ENCODE data around the gene ZNF837.

Gene ZNF837

DNA sequence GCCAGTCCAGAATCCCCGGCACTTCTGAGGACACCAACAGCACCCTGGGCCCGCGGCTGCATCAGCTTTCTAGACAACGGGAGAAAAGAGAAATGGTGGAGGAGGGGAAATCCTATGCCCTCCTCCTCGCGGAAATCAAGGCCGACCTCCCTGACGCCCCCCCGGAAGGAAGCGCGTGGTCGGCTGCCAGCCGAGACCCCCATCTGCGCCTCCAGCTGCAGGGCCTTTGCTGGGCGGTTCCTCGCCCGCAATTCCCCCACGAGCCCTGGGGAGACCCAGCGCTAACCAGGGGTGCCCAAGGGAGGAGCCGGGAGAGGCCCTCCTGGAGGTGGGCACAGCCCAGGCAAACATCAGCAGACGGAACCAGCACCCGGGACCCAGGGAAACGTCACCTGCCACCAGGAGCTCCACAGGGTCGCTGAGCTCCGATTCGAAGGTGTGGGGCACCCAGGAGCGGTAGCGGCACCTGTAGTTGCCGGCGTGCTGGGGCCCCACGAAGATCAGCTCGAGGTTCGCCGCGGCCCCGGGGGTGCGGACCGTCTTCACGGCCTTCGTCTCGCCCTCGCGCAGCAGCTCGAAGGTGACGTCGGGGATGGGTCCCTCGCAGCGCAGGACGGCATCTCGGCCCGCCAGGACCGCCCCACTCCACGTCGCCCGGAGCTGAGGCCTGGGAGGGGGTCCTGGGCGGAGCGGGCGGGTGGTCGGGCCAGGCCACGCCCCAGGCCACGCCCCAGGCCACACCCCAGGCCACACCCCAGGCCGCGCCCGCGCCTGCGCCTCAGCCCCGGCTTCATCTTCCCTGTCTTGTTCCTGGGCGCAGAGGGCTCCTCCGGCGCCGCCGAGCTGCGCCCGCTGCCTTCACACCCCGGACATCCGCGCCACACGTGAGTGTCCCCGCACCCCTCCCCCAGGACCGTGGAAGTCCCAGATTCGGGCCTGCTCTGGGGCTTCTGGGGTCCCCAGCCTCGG lies 33.6 kb downstream of the ZNF837 start:
- Histone ChIP-seq H3K27ac (ENCODE audit: low read depth, low read length, severe bottlenecking) (no peak overlapping the region), H3K4me1 (ENCODE audit: control insufficient read depth, insufficient read depth, low read length, poor library complexity, severe bottlenecking) (no peaks in the 10 kb centered on the region), H3K36me3 (ENCODE audit: control insufficient read depth, insufficient read depth, low read length) (peaks cover 8% of the 10 kb centered on the region), H3K4me3 (ENCODE audit: extremely low read depth, insufficient read depth, low read length, poor library complexity, severe bottlenecking) (peak overlapping the region; percentile 71), H3K9me3 (ENCODE audit: control insufficient read depth, low read length) (no peaks in the 10 kb centered on the region)
- WGBS, 2 experiments (ENCODE audit: insufficient coverage in 2 of 2) = 3 to 4% methylated on average over 36 to 60 of the region's 82 CpGs

DNA sequence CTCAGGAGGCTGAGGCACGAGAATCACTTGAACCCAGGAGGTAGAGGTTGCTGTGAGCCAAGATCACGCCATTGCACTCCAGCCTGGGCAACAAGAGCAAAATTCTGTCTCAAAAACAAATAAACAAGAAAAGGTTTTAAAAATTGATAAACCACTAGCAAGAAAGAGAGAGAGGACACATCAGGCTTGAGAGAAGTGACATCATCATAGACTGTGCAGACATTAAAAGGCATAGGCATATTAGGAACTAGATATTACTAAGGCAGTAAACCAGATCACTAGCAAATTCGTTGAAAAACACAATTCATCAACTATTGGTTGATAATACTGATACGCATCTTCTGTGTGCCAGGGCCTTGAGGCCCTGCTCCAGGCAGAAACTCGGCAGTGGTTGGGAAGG lies 35.3 kb downstream of the ZNF837 start:
- H3K27ac ChIP-seq (ENCODE audit: low read depth, low read length, severe bottlenecking) = no peak overlapping the region
- 87 to 100% methylated on average over 2 to 4 of the region's 5 CpGs for WGBS, 2 experiments (ENCODE audit: insufficient coverage in 2 of 2)
- H3K4me1 ChIP-seq (ENCODE audit: control insufficient read depth, insufficient read depth, low read length, poor library complexity, severe bottlenecking) = no peaks in the 10 kb centered on the region
- H3K4me3 ChIP-seq (ENCODE audit: extremely low read depth, insufficient read depth, low read length, poor library complexity, severe bottlenecking) = no peak overlapping the region
- no peaks in the 10 kb centered on the region for H3K9me3 ChIP-seq (ENCODE audit: control insufficient read depth, low read length)
- H3K36me3 ChIP-seq (ENCODE audit: control insufficient read depth, insufficient read depth, low read length) = peaks cover 17% of the 10 kb centered on the region

DNA sequence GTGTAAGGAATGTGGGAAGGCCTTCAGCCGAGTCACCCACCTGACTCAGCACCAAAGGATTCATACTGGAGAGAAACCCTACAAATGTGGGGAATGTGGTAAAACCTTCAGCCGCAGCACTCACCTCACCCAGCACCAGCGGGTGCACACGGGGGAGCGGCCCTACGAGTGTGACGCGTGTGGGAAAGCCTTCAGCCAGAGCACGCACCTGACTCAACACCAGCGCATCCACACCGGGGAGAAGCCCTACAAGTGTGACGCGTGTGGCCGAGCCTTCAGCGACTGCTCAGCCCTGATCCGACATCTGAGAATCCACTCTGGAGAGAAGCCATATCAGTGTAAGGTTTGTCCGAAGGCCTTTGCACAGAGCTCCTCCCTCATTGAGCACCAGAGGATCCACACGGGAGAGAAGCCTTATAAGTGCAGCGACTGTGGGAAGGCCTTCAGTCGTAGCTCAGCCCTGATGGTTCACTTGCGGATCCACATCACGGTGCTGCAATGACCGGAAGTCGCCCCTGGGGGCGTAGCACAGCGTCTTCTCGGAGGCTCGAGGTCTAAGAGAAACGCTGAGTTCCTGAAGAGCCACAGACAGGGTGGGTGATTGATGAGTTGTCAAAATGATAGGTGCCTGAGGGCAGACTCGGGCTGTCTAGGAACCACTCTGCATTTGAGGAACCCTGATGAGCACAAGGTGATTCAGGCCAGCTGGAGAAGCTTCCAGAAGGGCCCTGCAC lies 41.8 kb downstream of the ZNF837 start:
- WGBS, 2 experiments (ENCODE audit: insufficient coverage in 2 of 2) = 88 to 91% methylated on average over 25 to 29 of the region's 30 CpGs
- Histone ChIP-seq H3K36me3 (ENCODE audit: control insufficient read depth, insufficient read depth, low read length) (peaks cover 64% of the 10 kb centered on the region), H3K4me1 (ENCODE audit: control insufficient read depth, insufficient read depth, low read length, poor library complexity, severe bottlenecking) (no peaks in the 10 kb centered on the region), H3K4me3 (ENCODE audit: extremely low read depth, insufficient read depth, low read length, poor library complexity, severe bottlenecking) (no peak overlapping the region), H3K27ac (ENCODE audit: low read depth, low read length, severe bottlenecking) (no peak overlapping the region), H3K9me3 (ENCODE audit: control insufficient read depth, low read length) (no peaks in the 10 kb centered on the region)

DNA sequence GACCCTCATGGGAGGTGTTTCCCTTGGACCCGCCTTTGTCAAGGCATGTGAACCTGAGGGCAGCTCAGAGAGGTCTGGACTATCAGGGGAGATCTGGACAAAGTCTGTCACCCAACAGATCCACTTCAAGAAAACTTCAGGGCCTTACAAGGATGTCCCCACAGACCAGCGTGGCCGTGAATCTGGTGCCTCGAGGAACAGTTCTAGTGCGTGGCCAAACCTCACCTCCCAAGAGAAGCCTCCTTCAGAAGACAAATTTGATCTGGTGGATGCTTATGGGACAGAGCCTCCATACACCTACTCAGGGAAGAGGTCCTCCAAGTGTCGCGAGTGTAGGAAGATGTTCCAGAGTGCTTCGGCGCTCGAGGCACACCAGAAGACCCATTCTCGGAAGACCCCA lies 42.5 kb downstream of the ZNF837 start:
- H3K36me3 ChIP-seq (ENCODE audit: control insufficient read depth, insufficient read depth, low read length) = peaks cover 64% of the 10 kb centered on the region

DNA sequence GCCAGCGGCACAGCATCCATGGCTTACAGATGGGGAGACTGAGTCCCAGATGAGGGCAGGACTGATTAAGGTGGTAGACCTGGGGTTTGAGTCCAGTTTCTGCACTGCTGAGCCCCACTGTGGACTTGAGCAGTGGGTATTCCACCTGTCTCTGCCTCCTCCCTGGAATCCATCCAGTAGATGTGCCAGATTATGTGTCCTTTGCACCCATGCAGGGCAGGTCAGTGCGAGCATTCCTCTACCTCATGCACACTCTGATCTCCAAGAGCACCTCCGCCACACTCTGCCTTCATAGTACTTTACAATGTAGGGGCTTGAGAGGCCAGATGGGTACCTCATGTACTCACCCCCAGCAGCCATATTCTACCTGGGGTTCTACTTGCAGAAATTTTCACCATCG lies 44.0 kb downstream of the ZNF837 start:
- no peaks in the 10 kb centered on the region for H3K9me3 ChIP-seq (ENCODE audit: control insufficient read depth, low read length)
- WGBS, 2 experiments (ENCODE audit: insufficient coverage in 2 of 2) = 95 to 100% methylated on average over 3 of the region's 4 CpGs
- no peak overlapping the region for H3K27ac ChIP-seq (ENCODE audit: low read depth, low read length, severe bottlenecking)
- peaks cover 58% of the 10 kb centered on the region for H3K36me3 ChIP-seq (ENCODE audit: control insufficient read depth, insufficient read depth, low read length)
- no peaks in the 10 kb centered on the region for H3K4me1 ChIP-seq (ENCODE audit: control insufficient read depth, insufficient read depth, low read length, poor library complexity, severe bottlenecking)
- H3K4me3 ChIP-seq (ENCODE audit: extremely low read depth, insufficient read depth, low read length, poor library complexity, severe bottlenecking) = no peak overlapping the region

More for the DNA sequence above, 42.5 kb downstream of the ZNF837 start:
- Histone ChIP-seq H3K4me1 (ENCODE audit: control insufficient read depth, insufficient read depth, low read length, poor library complexity, severe bottlenecking) (no peaks in the 10 kb centered on the region), H3K27ac (ENCODE audit: low read depth, low read length, severe bottlenecking) (no peak overlapping the region), H3K4me3 (ENCODE audit: extremely low read depth, insufficient read depth, low read length, poor library complexity, severe bottlenecking) (no peak overlapping the region), H3K9me3 (ENCODE audit: control insufficient read depth, low read length) (no peaks in the 10 kb centered on the region)
- WGBS, 2 experiments (ENCODE audit: insufficient coverage in 2 of 2) = 90 to 96% methylated on average over 7 to 9 of the region's 11 CpGs

DNA sequence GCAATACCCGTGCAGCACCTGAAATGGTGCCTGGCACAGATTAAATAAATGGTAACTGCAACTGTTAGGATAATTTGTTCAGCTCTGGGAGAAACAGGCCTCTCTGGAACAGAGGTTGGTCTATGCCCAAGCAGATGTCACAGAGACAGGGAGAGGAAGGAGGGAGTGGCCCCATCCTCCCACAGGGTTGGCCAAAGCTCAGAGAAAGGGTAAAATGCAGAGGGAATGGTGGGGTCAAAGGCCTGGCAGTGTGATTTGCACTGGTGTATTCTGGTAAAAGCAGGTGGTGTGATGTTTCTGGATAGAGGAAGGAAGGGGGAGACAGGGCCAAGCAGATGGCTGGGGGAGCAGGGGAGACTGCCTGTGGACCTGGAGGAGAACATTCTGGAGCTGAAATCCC lies 44.6 kb downstream of the ZNF837 start:
- WGBS, 2 experiments (ENCODE audit: insufficient coverage in 2 of 2) = 88 to 93% methylated on average over 1 of the region's 1 CpG

DNA sequence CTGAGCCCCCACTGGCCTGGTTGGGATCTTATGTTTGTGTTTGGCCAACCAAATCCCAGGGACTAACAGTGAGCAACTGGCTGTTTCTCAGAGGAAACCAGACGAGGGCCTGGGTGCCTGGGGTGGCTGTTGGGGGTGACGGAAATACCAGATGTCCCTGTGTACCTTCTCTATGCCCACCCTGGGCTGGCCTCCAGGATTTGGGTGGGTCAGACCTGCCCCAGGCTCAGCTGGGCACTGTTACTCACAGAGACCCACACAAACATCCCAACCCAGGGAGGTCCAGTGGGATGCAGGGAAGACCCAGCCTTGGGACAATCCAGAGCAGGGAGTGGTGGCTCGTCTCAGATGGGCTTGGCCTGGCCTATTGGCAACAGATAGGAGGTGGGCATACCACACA lies 45.2 kb downstream of the ZNF837 start:
- 90 to 92% methylated on average over 1 to 3 of the region's 3 CpGs for WGBS, 2 experiments (ENCODE audit: insufficient coverage in 2 of 2)
- peaks cover 46% of the 10 kb centered on the region for H3K36me3 ChIP-seq (ENCODE audit: control insufficient read depth, insufficient read depth, low read length)
- H3K9me3 ChIP-seq (ENCODE audit: control insufficient read depth, low read length) = no peaks in the 10 kb centered on the region
- H3K4me1 ChIP-seq (ENCODE audit: control insufficient read depth, insufficient read depth, low read length, poor library complexity, severe bottlenecking) = no peaks in the 10 kb centered on the region
- no peak overlapping the region for H3K4me3 ChIP-seq (ENCODE audit: extremely low read depth, insufficient read depth, low read length, poor library complexity, severe bottlenecking)
- H3K27ac ChIP-seq (ENCODE audit: low read depth, low read length, severe bottlenecking) = no peak overlapping the region

More for the DNA sequence above, 44.6 kb downstream of the ZNF837 start:
- no peak overlapping the region for H3K27ac ChIP-seq (ENCODE audit: low read depth, low read length, severe bottlenecking)
- no peak overlapping the region for H3K4me3 ChIP-seq (ENCODE audit: extremely low read depth, insufficient read depth, low read length, poor library complexity, severe bottlenecking)
- H3K9me3 ChIP-seq (ENCODE audit: control insufficient read depth, low read length) = no peaks in the 10 kb centered on the region
- H3K4me1 ChIP-seq (ENCODE audit: control insufficient read depth, insufficient read depth, low read length, poor library complexity, severe bottlenecking) = no peaks in the 10 kb centered on the region
- peaks cover 52% of the 10 kb centered on the region for H3K36me3 ChIP-seq (ENCODE audit: control insufficient read depth, insufficient read depth, low read length)

DNA sequence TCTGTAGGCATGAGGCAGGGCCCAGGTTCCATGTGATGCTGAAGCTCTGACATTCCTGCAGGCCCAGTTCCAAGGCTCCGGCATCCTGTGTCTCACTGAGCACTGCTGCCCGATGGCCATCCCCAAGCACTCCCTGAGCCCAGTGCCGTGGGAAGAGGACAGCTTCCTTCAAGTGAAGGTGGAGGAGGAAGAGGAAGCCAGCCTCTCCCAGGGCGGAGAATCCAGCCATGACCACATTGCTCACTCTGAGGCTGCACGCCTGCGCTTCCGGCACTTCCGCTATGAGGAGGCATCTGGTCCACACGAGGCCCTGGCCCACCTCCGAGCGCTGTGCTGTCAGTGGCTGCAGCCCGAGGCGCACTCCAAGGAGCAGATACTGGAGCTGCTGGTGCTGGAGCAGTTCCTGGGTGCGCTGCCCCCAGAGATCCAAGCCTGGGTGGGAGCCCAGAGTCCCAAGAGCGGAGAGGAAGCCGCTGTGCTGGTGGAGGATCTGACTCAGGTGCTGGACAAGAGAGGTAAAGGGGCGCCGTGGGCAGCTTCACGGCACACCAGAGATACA lies 46.1 kb downstream of the ZNF837 start:
- H3K27ac ChIP-seq (ENCODE audit: low read depth, low read length, severe bottlenecking) = no peak overlapping the region
- H3K4me3 ChIP-seq (ENCODE audit: extremely low read depth, insufficient read depth, low read length, poor library complexity, severe bottlenecking) = no peak overlapping the region
- H3K9me3 ChIP-seq (ENCODE audit: control insufficient read depth, low read length) = no peaks in the 10 kb centered on the region
- H3K4me1 ChIP-seq (ENCODE audit: control insufficient read depth, insufficient read depth, low read length, poor library complexity, severe bottlenecking) = peaks cover 3% of the 10 kb centered on the region
- H3K36me3 ChIP-seq (ENCODE audit: control insufficient read depth, insufficient read depth, low read length) = peaks cover 40% of the 10 kb centered on the region
- 95 to 96% methylated on average over 17 to 19 of the region's 19 CpGs for WGBS, 2 experiments (ENCODE audit: insufficient coverage in 2 of 2)

DNA sequence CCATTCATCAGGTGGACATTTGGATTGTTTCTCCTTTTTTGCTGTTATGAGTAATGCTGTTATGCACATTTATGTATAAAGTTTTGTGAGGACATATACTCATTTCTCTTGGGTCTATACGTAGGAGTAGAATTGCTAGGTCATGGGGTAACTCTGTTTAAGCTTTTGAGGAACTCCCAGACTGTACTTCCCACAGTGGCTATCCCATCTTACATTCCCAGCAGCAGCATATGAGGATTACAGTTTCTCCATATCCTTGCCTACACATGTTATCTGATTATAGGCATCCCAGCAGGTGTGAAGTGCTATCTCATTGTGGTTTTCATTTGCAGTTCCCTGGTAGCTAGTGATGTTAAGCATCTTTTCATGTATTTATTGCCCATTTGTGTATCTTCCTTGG lies 48.1 kb downstream of the ZNF837 start:
- Histone ChIP-seq H3K27ac (ENCODE audit: low read depth, low read length, severe bottlenecking) (no peak overlapping the region), H3K9me3 (ENCODE audit: control insufficient read depth, low read length) (no peaks in the 10 kb centered on the region), H3K4me3 (ENCODE audit: extremely low read depth, insufficient read depth, low read length, poor library complexity, severe bottlenecking) (no peak overlapping the region), H3K36me3 (ENCODE audit: control insufficient read depth, insufficient read depth, low read length) (peaks cover 20% of the 10 kb centered on the region), H3K4me1 (ENCODE audit: control insufficient read depth, insufficient read depth, low read length, poor library complexity, severe bottlenecking) (peaks cover 18% of the 10 kb centered on the region)
- 80% methylated on average over 1 of the region's 1 CpG; no CpG with 5 or more reads in 1 of the 2 experiments for WGBS, 2 experiments (ENCODE audit: insufficient coverage in 2 of 2)

DNA sequence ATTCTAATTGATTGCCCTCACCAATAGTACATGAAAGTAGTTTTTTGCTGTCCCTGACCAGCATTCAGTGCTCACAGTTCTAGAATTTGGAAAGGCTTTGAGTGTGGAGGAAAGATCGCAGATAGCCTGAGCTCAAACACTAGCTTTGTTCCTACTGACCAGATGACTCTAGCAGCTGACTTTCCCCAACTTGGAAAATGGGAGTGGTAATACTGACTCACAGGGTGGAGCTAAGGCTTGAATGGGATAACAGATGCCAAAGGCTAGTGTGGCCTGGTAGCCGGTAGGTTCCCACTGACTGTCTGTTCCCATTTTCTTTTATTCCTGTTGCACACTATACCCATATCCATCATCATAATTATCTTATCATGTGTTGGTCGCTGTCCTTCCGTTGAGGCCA lies 50.4 kb downstream of the ZNF837 start:
- Histone ChIP-seq H3K4me3 (ENCODE audit: extremely low read depth, insufficient read depth, low read length, poor library complexity, severe bottlenecking) (no peak overlapping the region), H3K9me3 (ENCODE audit: control insufficient read depth, low read length) (no peaks in the 10 kb centered on the region), H3K4me1 (ENCODE audit: control insufficient read depth, insufficient read depth, low read length, poor library complexity, severe bottlenecking) (peaks cover 18% of the 10 kb centered on the region), H3K27ac (ENCODE audit: low read depth, low read length, severe bottlenecking) (no peak overlapping the region), H3K36me3 (ENCODE audit: control insufficient read depth, insufficient read depth, low read length) (peaks cover 3% of the 10 kb centered on the region)
- WGBS, 2 experiments (ENCODE audit: insufficient coverage in 2 of 2) = 81 to 100% methylated on average over 3 to 4 of the region's 4 CpGs
